Activated CD4-positive, alpha-beta T cell treated with anti-CD3 and anti-CD28 coated beads for 36 hours (primary cell): ENCODE measurements around the gene FBXO7. TPM values are rescaled to one million over a fixed set of nuclear protein-coding genes. Genes with fewer than 3 reads are reported as not detected.
"Not testable (repeated sequence)": the region's sequence is repeated elsewhere in the genome, so short reads cannot be mapped to it uniquely, and the experiment has no call there.

Source experiments
- ATAC-seq: fragments of 200-7000 bp; cut with Tn5 transposase; one replicate; pipeline ENCODE4 v1.10.0; 2021; ENCODE audit warnings: mild to moderate bottlenecking, moderate library complexity
- CTCF ChIA-PET: fragments of 350-600 bp; sonication (Branson Sonifier 250); formaldehyde crosslinking; loops from one replicate; lab custom pipeline; 2021; ENCODE audit warnings: antibody characterized with exemption; lab: Charles Lee
- POLR2A ChIA-PET: fragments of 350-600 bp; sonication (Branson Sonifier 250); formaldehyde crosslinking; loops from one replicate; lab custom pipeline; 2021; ENCODE audit warnings: antibody characterized with exemption, inconsistent platforms; lab: Charles Lee
- DNase-seq: peaks from one replicate; pipeline ENCODE4 v3.0.0-alpha.2; 2020
- H3K27ac Mint-ChIP-seq: one replicate; pipeline ENCODE4 v1.8.0; 2021; ENCODE audit warnings: mixed read lengths
- H3K27me3 Mint-ChIP-seq: one replicate; pipeline ENCODE4 v1.8.0; 2021; ENCODE audit warnings: mixed read lengths
- H3K36me3 Mint-ChIP-seq: one replicate; pipeline ENCODE4 v1.8.0; 2021; ENCODE audit warnings: low read depth, mixed read lengths
- H3K4me1 Mint-ChIP-seq: one replicate; pipeline ENCODE4 v1.8.0; 2021; ENCODE audit warnings: mixed read lengths
- H3K4me3 Mint-ChIP-seq: one replicate; pipeline ENCODE4 v1.8.0; 2021; ENCODE audit warnings: mild to moderate bottlenecking, moderate library complexity, mixed read lengths
- H3K9me3 Mint-ChIP-seq: one replicate; pipeline ENCODE4 v1.8.0; 2021; ENCODE audit warnings: low read depth, mixed read lengths
- intact Hi-C, 2 experiments: fragments of 100-400 bp; cut with DNase I in 1 of 2; cut with micrococcal nuclease in 1 of 2; formaldehyde crosslinking; loops; one replicate each; pipeline versions ENCODE4 v1.14.2 to v1.15.1; 2022 to 2024; cut with DNase I, micrococcal nuclease
- total RNA-seq, 2 experiments: library from RNA; stranded (reverse); gene quantifications; one replicate each; pipeline ENCODE4 v1.2.3, GENCODE V29; 2021

Gene FBXO7
- total RNA-seq, 2 experiments from 2014 or later, result 81.3 to 85.6 TPM

GRCh38 chr22:32473388-32473952 is 1.1 kb upstream of the FBXO7 start:
- CTCF ChIA-PET, result interaction anchor here (0.6 to 2.4 kb wide), 15 partner anchors 8 to 503 kb away, joined by 3 to 11 read pairs (median 3); partner anchors contain the start of genes BPIFC and RTCB
- Mint-ChIP-seq H3K36me3 (no peaks in the 10 kb centered on the region), H3K4me1 (peaks cover 14% of the 10 kb centered on the region), H3K27ac (peak overlapping the region; percentile 89), H3K27me3 (no peaks in the 10 kb centered on the region), H3K4me3 (peak overlapping the region; percentile 90), H3K9me3 (no peaks in the 10 kb centered on the region)
- intact Hi-C loops, result loop anchor here (1.0 to 5.0 kb wide), 8 partner anchors 61 to 496 kb away; partner anchors contain the start of gene RTCB (in 1 of the 2)
- peak; percentile 14 for ATAC-seq
- POLR2A ChIA-PET, result interaction anchor here (0.7 kb wide), 1 partner anchor 1225 kb away, joined by 3 read pairs; no protein-coding TSS in a partner anchor
- peak; percentile 60 for DNase-seq

- DNase-seq, result peak; percentile 50
- Mint-ChIP-seq H3K4me3 (peak overlapping the region; percentile 90), H3K4me1 (peaks cover 28% of the 10 kb centered on the region), H3K9me3 (no peaks in the 10 kb centered on the region), H3K27ac (peak overlapping the region; percentile 98), H3K27me3 (no peaks in the 10 kb centered on the region), H3K36me3 (peaks cover 10% of the 10 kb centered on the region)
- POLR2A ChIA-PET, result interaction anchor here (0.6 to 1.6 kb wide), 4 partner anchors 11 to 525 kb away, joined by 3 to 5 read pairs (median 4); no protein-coding TSS in a partner anchor
- ATAC-seq, result no peak
- CTCF ChIA-PET, result interaction anchor here (0.7 to 2.1 kb wide), 9 partner anchors 11 to 505 kb away, joined by 3 to 10 read pairs (median 4); partner anchors contain the start of gene RTCB
- intact Hi-C loops, result loop anchor here in 1 of 2 experiments (1.0 to 2.0 kb wide), 7 partner anchors 8 to 813 kb away; partner anchors contain the start of genes PISD and YWHAH
Measured at GRCh38 chr22:32475468-32476010, 928 bp downstream of the FBXO7 start.

- Mint-ChIP-seq H3K9me3 (no peaks in the 10 kb centered on the region), H3K27ac (peak overlapping the region; percentile 98), H3K36me3 (peaks cover 13% of the 10 kb centered on the region), H3K4me3 (peak overlapping the region; percentile 90), H3K4me1 (peaks cover 32% of the 10 kb centered on the region), H3K27me3 (no peaks in the 10 kb centered on the region)
- POLR2A ChIA-PET, result interaction anchor here (0.6 to 1.0 kb wide), 5 partner anchors 10 to 506 kb away, joined by 3 to 4 read pairs (median 3); partner anchors contain the start of gene RTCB
- CTCF ChIA-PET, result interaction anchor here (0.6 to 2.1 kb wide), 7 partner anchors 10 to 800 kb away, joined by 3 to 7 read pairs (median 3); partner anchors contain the start of gene RTCB
- DNase-seq (no peak), ATAC-seq (no peak)
- intact Hi-C loops, result no loop called here
Measured at GRCh38 chr22:32476281-32477195, 1.9 kb downstream of the FBXO7 start.

GRCh38 chr22:32477596-32477995 is 3.0 kb downstream of the FBXO7 start:
- Mint-ChIP-seq H3K36me3 (peaks cover 13% of the 10 kb centered on the region), H3K27me3 (no peaks in the 10 kb centered on the region), H3K27ac (no peak overlapping the region), H3K9me3 (no peaks in the 10 kb centered on the region), H3K4me1 (peaks cover 32% of the 10 kb centered on the region), H3K4me3 (no peak overlapping the region)
- ChIA-PET CTCF (interaction anchor here (0.6 to 1.2 kb wide), 3 partner anchors 69 to 275 kb away, joined by 3 to 4 read pairs (median 3); no protein-coding TSS in a partner anchor), POLR2A (no interaction called here)
- intact Hi-C loops, result no loop called here
- no peak for DNase-seq
- ATAC-seq, result no peak

- intact Hi-C loops, H3K27ac Mint-ChIP-seq, H3K27me3 Mint-ChIP-seq, H3K9me3 Mint-ChIP-seq, CTCF ChIA-PET, ATAC-seq, POLR2A ChIA-PET, H3K4me3 Mint-ChIP-seq, DNase-seq: not testable (repeated sequence)
- Mint-ChIP-seq H3K4me1 (peaks cover 28% of the 10 kb centered on the region), H3K36me3 (peaks cover 13% of the 10 kb centered on the region)
Measured at GRCh38 chr22:32478552-32478951, 3.9 kb downstream of the FBXO7 start.

- no peak overlapping the region for H3K4me3 Mint-ChIP-seq
- intact Hi-C loops, result no loop called here
- no peak overlapping the region for H3K27ac Mint-ChIP-seq
- H3K36me3 Mint-ChIP-seq, result peaks cover 13% of the 10 kb centered on the region
- CTCF ChIA-PET, result interaction anchor here (1.0 kb wide), 1 partner anchor 11 kb away, joined by 3 read pairs; no protein-coding TSS in a partner anchor
- DNase-seq (no peak), ATAC-seq (no peak)
- peaks cover 24% of the 10 kb centered on the region for H3K4me1 Mint-ChIP-seq
- POLR2A ChIA-PET, result no interaction called here
- no peaks in the 10 kb centered on the region for H3K9me3 Mint-ChIP-seq
- no peaks in the 10 kb centered on the region for H3K27me3 Mint-ChIP-seq
Measured at GRCh38 chr22:32478994-32479393, 4.4 kb downstream of the FBXO7 start.

- peak; percentile 73 for DNase-seq
- Mint-ChIP-seq H3K9me3 (no peaks in the 10 kb centered on the region), H3K4me1 (peaks cover 23% of the 10 kb centered on the region), H3K36me3 (peaks cover 17% of the 10 kb centered on the region), H3K27ac (peak overlapping the region; percentile 59), H3K4me3 (no peak overlapping the region), H3K27me3 (no peaks in the 10 kb centered on the region)
- ATAC-seq, result peak; percentile 47
- intact Hi-C loops, result loop anchor here (10.0 kb wide), 2 partner anchors 335 to 1835 kb away; no protein-coding TSS in a partner anchor
- ChIA-PET CTCF (interaction anchor here (0.9 to 1.0 kb wide), 2 partner anchors 9 to 15 kb away, joined by 3 read pairs; no protein-coding TSS in a partner anchor), POLR2A (no interaction called here)
Measured at GRCh38 chr22:32480238-32480637, 5.6 kb downstream of the FBXO7 start.

GRCh38 chr22:32482708-32483107 is 8.1 kb downstream of the FBXO7 start:
- Mint-ChIP-seq H3K4me1 (peaks cover 25% of the 10 kb centered on the region), H3K9me3 (no peaks in the 10 kb centered on the region), H3K4me3 (no peak overlapping the region), H3K36me3 (peaks cover 30% of the 10 kb centered on the region), H3K27me3 (no peaks in the 10 kb centered on the region), H3K27ac (no peak overlapping the region)
- intact Hi-C loops, result loop anchor here (1.0 to 10.0 kb wide), 7 partner anchors 7 to 1838 kb away; partner anchors contain the start of gene PRR14L (in 1 of the 2)
- ChIA-PET CTCF (interaction anchor here (0.8 kb wide), 1 partner anchor 9 kb away, joined by 3 read pairs; no protein-coding TSS in a partner anchor), POLR2A (no interaction called here)
- ATAC-seq (peak; percentile 90), DNase-seq (peak; percentile 61)

- ATAC-seq (no peak), DNase-seq (no peak)
- Mint-ChIP-seq H3K36me3 (peaks cover 30% of the 10 kb centered on the region), H3K27ac (no peak overlapping the region), H3K9me3 (no peaks in the 10 kb centered on the region), H3K4me1 (peaks cover 9% of the 10 kb centered on the region), H3K27me3 (no peaks in the 10 kb centered on the region), H3K4me3 (no peak overlapping the region)
- intact Hi-C loops, result loop anchor here (10.0 kb wide), 2 partner anchors 342 to 1842 kb away; no protein-coding TSS in a partner anchor
- ChIA-PET POLR2A (interaction anchor here (0.6 to 1.0 kb wide), 2 partner anchors 11 to 101 kb away, joined by 4 to 5 read pairs; no protein-coding TSS in a partner anchor), CTCF (interaction anchor here (0.8 to 2.0 kb wide), 2 partner anchors 11 to 87 kb away, joined by 3 to 7 read pairs; no protein-coding TSS in a partner anchor)
Measured at GRCh38 chr22:32486656-32487390, 12.2 kb downstream of the FBXO7 start.

GRCh38 chr22:32487461-32487860 is 12.8 kb downstream of the FBXO7 start:
- H3K27me3 Mint-ChIP-seq, result no peaks in the 10 kb centered on the region
- ChIA-PET POLR2A (interaction anchor here (0.6 kb wide), 1 partner anchor 102 kb away, joined by 5 read pairs; no protein-coding TSS in a partner anchor), CTCF (interaction anchor here (2.0 kb wide), 1 partner anchor 11 kb away, joined by 7 read pairs; no protein-coding TSS in a partner anchor)
- H3K9me3 Mint-ChIP-seq, result no peaks in the 10 kb centered on the region
- H3K36me3 Mint-ChIP-seq, result peaks cover 36% of the 10 kb centered on the region
- intact Hi-C loops, result loop anchor here (10.0 kb wide), 2 partner anchors 343 to 1843 kb away; no protein-coding TSS in a partner anchor
- no peak overlapping the region for H3K4me3 Mint-ChIP-seq
- H3K4me1 Mint-ChIP-seq, result peaks cover 9% of the 10 kb centered on the region
- ATAC-seq (no peak), DNase-seq (no peak)
- H3K27ac Mint-ChIP-seq, result no peak overlapping the region
